H9 (cell line): Measurements from ENCODE around the gene SLCO2A1. TPM values are rescaled to one million over a fixed set of nuclear protein-coding genes. Genes with fewer than 3 reads are reported as not detected.

Source experiments
- DNase-seq: peaks from one replicate; pipeline ENCODE4 v3.0.0-alpha.2; 2017
- H2AFZ ChIP-seq: one replicate; pipeline ENCODE4 v1.6.1; 2013; ENCODE audit warnings: mild to moderate bottlenecking, low read length, control low read depth, moderate library complexity
- H2AK5ac ChIP-seq: 2 replicates; pipeline ENCODE4 v1.6.1; 2013; ENCODE audit warnings: low read length, control low read depth, mixed read lengths; ENCODE audit not compliant: insufficient read length
- H2BK120ac ChIP-seq: one replicate; pipeline ENCODE4 v1.6.1; 2013; ENCODE audit warnings: low read depth, mild to moderate bottlenecking, low read length, control low read depth, inconsistent platforms; ENCODE audit not compliant: poor library complexity, severe bottlenecking
- H2BK12ac ChIP-seq: 2 replicates; pipeline ENCODE4 v1.6.1; 2013; ENCODE audit warnings: low read length, control low read depth, mixed read lengths, low read depth; ENCODE audit not compliant: insufficient read length
- H2BK15ac ChIP-seq: 2 replicates; pipeline ENCODE4 v1.6.1; 2013; ENCODE audit warnings: low read depth, low read length, control low read depth
- H2BK20ac ChIP-seq: one replicate; pipeline ENCODE4 v1.6.1; 2013; ENCODE audit warnings: low read depth, mild to moderate bottlenecking, low read length, control low read depth, inconsistent platforms; ENCODE audit not compliant: poor library complexity, severe bottlenecking
- H2BK5ac ChIP-seq: 2 replicates; pipeline ENCODE4 v1.6.1; 2013; ENCODE audit warnings: low read length, control low read depth, mixed read lengths; ENCODE audit not compliant: insufficient read length
- H3K14ac ChIP-seq: 2 replicates; pipeline ENCODE4 v1.6.1; 2013; ENCODE audit warnings: low read length, control low read depth; ENCODE audit not compliant: insufficient read depth
- H3K18ac ChIP-seq: 2 replicates; pipeline ENCODE4 v1.6.1; 2013; ENCODE audit warnings: low read depth, mild to moderate bottlenecking, mixed read lengths, low read length, control low read depth; ENCODE audit not compliant: insufficient read length
- H3K23ac ChIP-seq: 2 replicates; pipeline ENCODE4 v1.6.1; 2013; ENCODE audit warnings: low read length, control low read depth, mixed read lengths, low read depth; ENCODE audit not compliant: insufficient read length
- H3K23me2 ChIP-seq: 2 replicates; pipeline ENCODE4 v1.6.1; 2013; ENCODE audit warnings: low read depth, mild to moderate bottlenecking, mixed read lengths, low read length, control low read depth; ENCODE audit not compliant: insufficient read length, poor library complexity, severe bottlenecking
- H3K27ac ChIP-seq: 2 replicates; pipeline ENCODE4 v1.5.1; 2013; ENCODE audit warnings: low read length, control low read depth, mixed read lengths, low read depth; ENCODE audit not compliant: insufficient read length
- H3K27me3 ChIP-seq: 2 replicates; pipeline ENCODE4 v1.6.1; 2013; ENCODE audit warnings: low read length, control low read depth, inconsistent platforms; ENCODE audit not compliant: insufficient read depth
- H3K4ac ChIP-seq: 2 replicates; pipeline ENCODE4 v1.6.1; 2013; ENCODE audit warnings: low read depth, mild to moderate bottlenecking, control low read depth, inconsistent platforms, low read length, moderate library complexity
- H3K4me1 ChIP-seq: 2 replicates; pipeline ENCODE4 v1.6.1; 2013; ENCODE audit warnings: low read length, control low read depth, inconsistent platforms; ENCODE audit not compliant: insufficient read depth
- H3K4me2 ChIP-seq: 2 replicates; pipeline ENCODE4 v1.6.1; 2013; ENCODE audit warnings: low read length, control low read depth, mixed read lengths; ENCODE audit not compliant: insufficient read length, insufficient read depth
- H3K56ac ChIP-seq: 2 replicates; pipeline ENCODE4 v1.6.1; 2013; ENCODE audit warnings: low read depth, mild to moderate bottlenecking, mixed read lengths, low read length, control low read depth; ENCODE audit not compliant: insufficient read length
- H3K79me1 ChIP-seq: 2 replicates; pipeline ENCODE4 v1.6.1; 2013; ENCODE audit warnings: low read depth, mild to moderate bottlenecking, moderate library complexity, low read length, control low read depth, inconsistent platforms; ENCODE audit not compliant: insufficient read depth, poor library complexity, severe bottlenecking
- H3K79me2 ChIP-seq: 2 replicates; pipeline ENCODE4 v1.6.1; 2013; ENCODE audit warnings: low read length, control low read depth, inconsistent platforms; ENCODE audit not compliant: insufficient read depth
- H3K9ac ChIP-seq: 2 replicates; pipeline ENCODE4 v1.6.1; 2013; ENCODE audit warnings: low read length, control low read depth, mixed read lengths; ENCODE audit not compliant: insufficient read length; ENCODE audit errors: extremely low read depth
- H3K9me3 ChIP-seq: one replicate; pipeline ENCODE4 v1.6.1; 2013; ENCODE audit warnings: low read depth, low read length, inconsistent platforms; ENCODE audit not compliant: control insufficient read depth
- H3T11ph ChIP-seq: one replicate; pipeline ENCODE4 v1.6.1; 2013; ENCODE audit warnings: mild to moderate bottlenecking, low read length, control low read depth, inconsistent platforms
- H4K20me1 ChIP-seq: one replicate; pipeline ENCODE4 v1.6.1; 2013; ENCODE audit not compliant: control insufficient read depth, insufficient read length, insufficient read depth
- H4K5ac ChIP-seq: 2 replicates; pipeline ENCODE4 v1.6.1; 2013; ENCODE audit warnings: low read depth, mild to moderate bottlenecking, mixed read lengths, low read length, control low read depth; ENCODE audit not compliant: insufficient read length
- H4K8ac ChIP-seq: replicated peaks from 2 replicates; pipeline ENCODE4 v1.6.1; 2013; ENCODE audit warnings: low read length, control low read depth, mixed read lengths, low read depth; ENCODE audit not compliant: insufficient read length
- H4K91ac ChIP-seq: 2 replicates; pipeline ENCODE4 v1.6.1; 2013; ENCODE audit warnings: low read depth, mild to moderate bottlenecking, moderate library complexity, mixed read lengths, low read length, control low read depth; ENCODE audit not compliant: insufficient read length
- H3K27ac Mint-ChIP-seq, 3 experiments: 2 replicates in 2 of 3; 3 replicates in 1 of 3; pipeline ENCODE4 v1.8.0; 2020 to 2021; ENCODE audit warnings: mixed read lengths in 3 of 3, mild to moderate bottlenecking in 1 of 3, moderate library complexity in 1 of 3
- H3K27me3 Mint-ChIP-seq: 2 replicates; pipeline ENCODE4 v1.8.0; 2021; ENCODE audit warnings: low read depth, mild to moderate bottlenecking, moderate library complexity, mixed read lengths
- H3K36me3 Mint-ChIP-seq, 3 experiments: 2 replicates in 2 of 3; 3 replicates in 1 of 3; pipeline ENCODE4 v1.8.0; 2020 to 2021; ENCODE audit warnings: low read depth in 3 of 3, mixed read lengths in 3 of 3; ENCODE audit not compliant: insufficient read depth in 1 of 3
- H3K4me1 Mint-ChIP-seq, 2 experiments: 2 replicates each; pipeline ENCODE4 v1.8.0; 2020; ENCODE audit warnings: mixed read lengths in 2 of 2
- H3K4me3 Mint-ChIP-seq, 2 experiments: 2 replicates in 1 of 2; 3 replicates in 1 of 2; pipeline ENCODE4 v1.8.0; 2020 to 2021; ENCODE audit warnings: mild to moderate bottlenecking in 2 of 2, mixed read lengths in 2 of 2, moderate library complexity in 1 of 2
- H3K9me3 Mint-ChIP-seq, 2 experiments: 2 replicates in 1 of 2; 3 replicates in 1 of 2; pipeline ENCODE4 v1.8.0; 2020; ENCODE audit warnings: mild to moderate bottlenecking in 2 of 2, mixed read lengths in 2 of 2, moderate library complexity in 1 of 2
- WGBS: extraction: QIAGEN DNeasy Blood & Tissue Kit; methylation state at CpG from one replicate; pipeline ENCODE4 v1.1.7; 2013; ENCODE audit warnings: missing lambda C conversion rate, low lambda C conversion rate, mixed read lengths; ENCODE audit not compliant: insufficient read length; ENCODE audit errors: extremely low coverage; 5-methylcytosine and 5-hydroxymethylcytosine counted together
- total RNA-seq: library from RNA; stranded (reverse); gene quantifications from 2 replicates; pipeline ENCODE4 v1.2.1, GENCODE V29; 2021
- TF ChIP-seq, protein P1 (sequence below): fragments of 200-600 bp; sonication (generic); conservative IDR thresholded peaks from 3 replicates; pipeline ENCODE4 v1.8.0; 2021; ENCODE audit warnings: antibody characterized with exemption, mild to moderate bottlenecking

The SLCO2A1 gene
- total RNA-seq, 1 experiment from 2014 or later = 0.98 TPM

DNA sequence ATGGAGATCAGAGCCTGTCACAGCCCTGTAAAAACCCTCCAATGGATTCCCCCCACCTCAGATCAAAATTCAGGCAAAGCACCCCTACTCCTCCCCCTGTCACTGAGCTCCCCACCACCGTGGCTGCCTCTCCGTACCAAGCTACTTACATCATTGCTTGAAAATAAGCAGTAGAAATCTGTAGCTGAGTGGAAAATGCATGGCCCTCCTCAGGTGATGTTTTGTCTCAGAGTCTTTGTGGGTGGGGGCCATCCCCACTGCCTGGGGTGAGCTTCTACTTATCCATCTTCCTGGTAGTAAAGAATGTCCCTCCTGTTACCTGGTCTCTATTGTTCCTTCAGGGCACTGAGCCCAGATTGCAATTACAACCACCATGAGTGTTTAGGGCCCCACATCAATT lies 34.5 kb downstream of the SLCO2A1 start:
- H3K9ac ChIP-seq = no peak overlapping the region

More for the DNA sequence above, 34.5 kb downstream of the SLCO2A1 start:
- no peak overlapping the region for H2AFZ ChIP-seq
- Mint-ChIP-seq H3K4me3 (no peak overlapping the region), H3K36me3 (no peaks in the 10 kb centered on the region), H3K27me3 (peaks cover 30% of the 10 kb centered on the region), H3K27ac (no peak overlapping the region; a peak in 1 of 7 replicates), H3K4me1 (peaks cover 10 to 24% of the 10 kb centered on the region in 2 experiments), H3K9me3 (no peaks in the 10 kb centered on the region)
- no peak overlapping the region for H3K4me2 ChIP-seq
- no peaks in the 10 kb centered on the region for H3K79me1 ChIP-seq
- no peaks in the 10 kb centered on the region for H4K20me1 ChIP-seq
- no peak overlapping the region for H3K18ac ChIP-seq
- peak; percentile 8 for DNase-seq
- no CpG with 5 or more reads among the region's 2 CpGs for WGBS
- H4K5ac ChIP-seq = no peak overlapping the region
- no peak overlapping the region for H4K91ac ChIP-seq
- peaks cover 3% of the 10 kb centered on the region for H3K23me2 ChIP-seq
- H2BK12ac ChIP-seq = no peak overlapping the region
- H3K27ac ChIP-seq = no peak overlapping the region
- TF ChIP-seq, protein P1, sequence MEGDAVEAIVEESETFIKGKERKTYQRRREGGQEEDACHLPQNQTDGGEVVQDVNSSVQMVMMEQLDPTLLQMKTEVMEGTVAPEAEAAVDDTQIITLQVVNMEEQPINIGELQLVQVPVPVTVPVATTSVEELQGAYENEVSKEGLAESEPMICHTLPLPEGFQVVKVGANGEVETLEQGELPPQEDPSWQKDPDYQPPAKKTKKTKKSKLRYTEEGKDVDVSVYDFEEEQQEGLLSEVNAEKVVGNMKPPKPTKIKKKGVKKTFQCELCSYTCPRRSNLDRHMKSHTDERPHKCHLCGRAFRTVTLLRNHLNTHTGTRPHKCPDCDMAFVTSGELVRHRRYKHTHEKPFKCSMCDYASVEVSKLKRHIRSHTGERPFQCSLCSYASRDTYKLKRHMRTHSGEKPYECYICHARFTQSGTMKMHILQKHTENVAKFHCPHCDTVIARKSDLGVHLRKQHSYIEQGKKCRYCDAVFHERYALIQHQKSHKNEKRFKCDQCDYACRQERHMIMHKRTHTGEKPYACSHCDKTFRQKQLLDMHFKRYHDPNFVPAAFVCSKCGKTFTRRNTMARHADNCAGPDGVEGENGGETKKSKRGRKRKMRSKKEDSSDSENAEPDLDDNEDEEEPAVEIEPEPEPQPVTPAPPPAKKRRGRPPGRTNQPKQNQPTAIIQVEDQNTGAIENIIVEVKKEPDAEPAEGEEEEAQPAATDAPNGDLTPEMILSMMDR = no peak
- no peak overlapping the region for H4K8ac ChIP-seq
- H3K4me1 ChIP-seq = peaks cover 2% of the 10 kb centered on the region; the same call in 1 of the 2 replicates
- H3K4ac ChIP-seq = no peak overlapping the region
- H2BK15ac ChIP-seq = no peak overlapping the region
- no peak overlapping the region for H3K56ac ChIP-seq
- no peaks in the 10 kb centered on the region; the same call in 1 of the 2 replicates for H3K27me3 ChIP-seq
- H2BK5ac ChIP-seq = no peak overlapping the region
- H2BK120ac ChIP-seq = no peak overlapping the region
- no peak overlapping the region for H3T11ph ChIP-seq
- no peaks in the 10 kb centered on the region for H3K9me3 ChIP-seq
- no peak overlapping the region for H2AK5ac ChIP-seq
- H2BK20ac ChIP-seq = no peak overlapping the region
- no peak overlapping the region for H3K14ac ChIP-seq
- no peak overlapping the region for H3K23ac ChIP-seq
- no peaks in the 10 kb centered on the region for H3K79me2 ChIP-seq
